NCI-H774 (cell line): ENCODE measurements around the gene STX18.
"Not testable (repeated sequence)": the region's sequence is repeated elsewhere in the genome, so short reads cannot be mapped to it uniquely, and the experiment has no call there.

Experiments
- DNase-seq: peaks from one replicate; lab custom pipeline; 2025; lab: John Stamatoyannopoulos, UW

The STX18 gene

DNA sequence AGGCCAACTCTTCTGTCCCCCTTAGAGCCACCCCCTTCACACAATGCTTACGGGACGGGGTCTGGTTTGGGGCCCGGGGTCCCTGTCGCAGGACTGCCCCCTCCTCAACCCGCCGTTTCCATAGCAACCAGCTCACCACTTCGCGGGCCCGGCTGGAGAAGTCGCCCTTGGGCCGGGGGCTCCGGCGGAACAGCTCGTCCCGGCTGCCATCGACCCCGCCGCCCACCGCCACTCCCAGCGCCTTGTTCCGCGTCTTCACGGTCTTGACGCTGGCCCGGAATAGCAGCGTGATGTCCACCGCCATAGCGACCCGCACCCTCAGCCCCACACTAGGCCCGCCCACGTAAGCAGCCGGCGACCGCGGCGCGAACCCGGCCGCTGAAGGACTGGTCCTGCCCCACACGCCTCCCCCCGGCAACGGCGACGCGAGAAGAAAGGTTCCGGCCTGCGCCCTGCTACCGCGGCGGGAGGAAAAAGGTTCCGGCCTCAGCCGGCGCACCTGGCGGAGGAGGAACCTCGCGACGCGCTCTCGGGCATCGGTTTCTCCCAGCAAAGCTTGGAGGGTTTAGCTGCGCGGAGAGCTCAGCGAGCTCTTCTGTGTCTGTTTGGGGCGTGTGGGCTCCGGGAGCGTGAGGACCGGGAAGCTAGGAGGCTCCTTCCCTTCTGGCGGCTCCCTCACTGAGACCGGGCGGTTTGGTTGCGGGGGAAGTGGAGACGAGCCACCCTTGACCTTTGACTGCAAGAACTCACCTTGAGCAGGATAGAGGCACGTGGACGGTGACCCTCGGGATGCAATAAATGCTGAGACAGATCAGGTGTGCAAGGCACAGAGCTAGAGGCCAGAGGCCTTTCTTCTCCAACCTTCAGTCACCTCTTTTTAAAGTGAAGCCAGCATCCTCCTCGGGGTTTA lies at the start of gene STX18:
Gene STX18 (minus strand): TSS at position 388 of the 910 bp plus-strand sequence. CDS start 84 bp downstream, at position 304.
- peak; percentile 78 for DNase-seq

- no peak for DNase-seq
Observed at GRCh38 chr4:4591071-4591470, 49.2 kb upstream of the STX18 start.

- DNase-seq = no peak
Observed at GRCh38 chr4:4590546-4590945, 48.7 kb upstream of the STX18 start.

DNA sequence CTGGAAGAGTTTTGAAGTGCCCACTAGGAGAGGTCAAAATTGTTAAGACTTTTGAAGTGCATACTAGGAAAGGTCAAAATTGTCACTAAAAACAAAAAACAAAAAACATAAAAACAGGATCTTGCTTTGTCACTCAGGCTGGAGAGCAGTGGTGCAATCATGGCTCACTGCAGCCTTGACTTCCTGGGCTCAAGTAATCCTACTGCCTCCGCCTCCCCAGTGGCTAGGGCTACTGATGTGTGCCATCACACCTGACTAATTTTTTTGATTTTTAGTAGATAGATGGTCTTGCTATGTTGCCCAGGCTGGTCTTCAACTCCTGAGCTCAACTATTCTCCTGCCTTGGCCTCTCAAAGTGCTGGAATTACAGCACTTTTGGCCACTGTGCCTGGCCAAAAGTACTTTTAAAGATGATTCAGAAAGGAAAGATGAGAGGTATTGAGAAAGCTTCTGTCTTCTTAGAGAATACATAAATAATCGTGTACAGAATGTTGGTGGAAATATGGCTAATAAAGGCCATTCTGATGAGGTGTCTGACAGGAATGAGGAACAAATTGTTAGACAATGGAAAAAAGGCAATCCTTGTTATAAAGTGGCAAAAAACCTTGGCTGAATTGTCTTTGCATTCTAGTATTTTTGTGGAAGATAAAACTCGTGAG lies 43.3 kb upstream of the STX18 start:
- DNase-seq = no peak

- no peak for DNase-seq
Observed at GRCh38 chr4:4583606-4584005, 41.8 kb upstream of the STX18 start.

- DNase-seq = no peak
Observed at GRCh38 chr4:4582653-4583052, 40.8 kb upstream of the STX18 start.

GRCh38 chr4:4580494-4580893 lies 38.6 kb upstream of the STX18 start:
- DNase-seq = no peak

- no peak for DNase-seq
Observed at GRCh38 chr4:4578981-4579380, 37.1 kb upstream of the STX18 start.

- no peak for DNase-seq
Observed at GRCh38 chr4:4577359-4577875, 35.6 kb upstream of the STX18 start.

DNA sequence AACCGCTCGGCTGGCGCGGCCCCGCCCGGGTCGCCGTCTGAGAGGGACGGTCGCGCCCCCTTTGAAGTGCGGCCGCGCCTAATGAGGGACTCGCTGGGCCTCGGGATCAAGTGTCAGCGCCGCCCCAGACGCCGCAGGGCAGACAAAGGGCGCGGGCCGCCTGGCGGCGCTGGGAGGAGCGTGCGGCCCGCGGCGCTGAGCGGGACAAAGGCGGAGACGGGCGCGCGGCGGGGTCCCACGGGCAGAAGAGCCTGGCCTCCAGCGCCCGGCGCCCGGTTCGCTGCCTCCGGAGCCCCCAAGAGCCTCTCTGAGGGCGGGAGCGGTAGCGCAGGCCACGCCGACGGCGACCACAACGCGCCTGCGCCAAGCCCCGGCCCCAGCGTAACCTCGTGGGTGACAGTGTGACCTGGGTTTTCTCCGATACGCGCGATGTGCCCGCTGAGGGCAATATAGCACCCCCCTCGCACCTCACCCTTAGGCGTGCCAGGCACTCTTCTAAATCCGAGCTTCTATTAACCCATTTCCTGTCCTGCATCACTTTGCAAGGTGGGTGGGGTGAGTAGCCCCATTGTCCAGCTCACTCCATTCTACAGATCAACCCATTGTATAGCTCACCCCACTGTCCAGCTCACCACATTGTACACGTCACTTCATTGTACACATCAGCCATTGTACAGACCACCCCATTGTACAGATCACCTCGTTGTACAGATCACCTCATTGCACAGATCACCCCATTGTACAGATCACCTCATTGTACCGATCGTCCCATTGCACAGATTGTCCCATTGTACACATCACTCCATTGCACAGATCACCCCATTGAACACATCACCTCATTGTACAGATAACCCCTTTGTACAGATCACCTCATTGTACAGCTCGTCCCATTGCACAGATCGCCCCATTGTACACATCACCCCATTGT lies 33.7 kb upstream of the STX18 start:
- DNase-seq = peak; percentile 53

DNA sequence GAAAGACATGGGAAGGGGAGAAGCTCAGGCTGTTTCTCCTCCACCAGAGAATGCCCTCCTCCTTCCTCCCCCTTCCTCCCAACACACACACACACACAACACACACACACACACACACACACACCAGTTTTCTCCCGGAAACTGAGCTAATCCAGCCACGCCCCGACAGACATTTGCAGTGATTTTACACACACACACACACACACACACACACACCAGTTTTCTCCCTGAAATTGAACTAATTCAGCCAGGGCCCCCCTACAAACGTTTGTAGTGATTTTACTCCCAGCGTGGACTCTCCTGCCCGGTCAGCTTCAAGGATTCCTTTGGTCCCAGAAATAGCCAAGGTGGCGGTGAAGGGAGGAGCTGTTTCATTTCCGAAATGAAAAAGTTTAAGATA lies 32.9 kb upstream of the STX18 start:
- DNase-seq = peak; percentile 25

DNA sequence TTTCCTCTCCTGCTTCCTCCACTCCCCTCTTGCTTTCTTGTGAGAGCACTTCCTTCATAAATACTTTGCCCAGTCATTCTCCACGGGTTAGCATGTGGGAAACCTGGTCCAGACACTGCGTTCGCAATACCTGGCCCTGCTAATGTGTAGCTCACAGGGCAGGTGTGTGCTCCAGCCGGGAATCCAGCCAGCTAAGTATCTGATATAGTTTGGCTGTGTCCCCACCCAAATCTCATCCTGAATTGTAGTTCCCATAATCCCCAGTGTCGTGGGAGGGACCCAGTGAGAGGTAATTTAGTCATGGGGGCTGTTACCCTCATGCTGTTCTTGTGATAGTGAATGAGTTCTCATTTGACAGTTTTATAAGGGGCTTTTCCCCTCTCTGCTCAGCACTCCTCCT lies 32.2 kb upstream of the STX18 start:
- no peak for DNase-seq

DNA sequence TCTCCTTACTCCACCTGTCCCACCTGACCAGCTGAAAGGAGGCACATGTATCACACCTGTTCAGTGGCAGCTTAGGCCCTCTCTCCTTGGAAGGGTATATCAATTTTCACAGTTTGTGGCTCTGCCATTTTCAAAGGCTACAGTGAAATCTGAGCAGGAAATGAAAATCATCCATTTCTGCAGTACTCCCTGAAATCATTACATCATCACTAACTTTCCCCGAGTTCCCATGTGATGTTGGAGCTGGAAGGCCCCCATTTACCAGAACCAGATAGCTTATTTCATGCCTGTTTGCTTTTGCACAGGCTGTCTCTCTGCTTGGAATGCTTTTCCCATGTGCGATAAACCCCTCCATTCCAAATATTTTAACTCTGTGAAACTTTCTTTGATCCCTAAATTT lies 31.0 kb upstream of the STX18 start:
- no peak for DNase-seq

- DNase-seq = not testable (repeated sequence)
Observed at GRCh38 chr4:4569861-4570260, 28.0 kb upstream of the STX18 start.

GRCh38 chr4:4568806-4569427 lies 27.1 kb upstream of the STX18 start:
- no peak for DNase-seq

DNA sequence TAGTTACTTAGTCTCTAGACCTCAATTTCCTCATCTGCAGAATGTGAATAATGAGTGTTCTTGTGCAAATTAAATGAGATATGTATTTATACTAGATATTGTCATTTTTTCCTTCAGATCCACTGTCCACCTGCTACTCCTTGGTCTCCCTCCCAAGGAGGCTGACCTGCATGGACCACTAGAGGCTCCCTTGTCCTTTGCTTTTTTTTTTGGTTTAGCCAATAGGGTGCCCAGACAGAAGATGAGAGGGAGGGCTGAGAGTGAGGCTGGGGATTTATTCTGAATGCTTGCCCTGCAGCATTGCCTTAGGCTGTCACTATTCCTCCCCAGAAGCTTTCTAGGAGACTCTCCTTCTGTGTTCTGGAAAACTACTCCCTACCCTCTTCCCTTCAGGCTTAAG lies 24.5 kb upstream of the STX18 start:
- DNase-seq = not testable (repeated sequence)

DNA sequence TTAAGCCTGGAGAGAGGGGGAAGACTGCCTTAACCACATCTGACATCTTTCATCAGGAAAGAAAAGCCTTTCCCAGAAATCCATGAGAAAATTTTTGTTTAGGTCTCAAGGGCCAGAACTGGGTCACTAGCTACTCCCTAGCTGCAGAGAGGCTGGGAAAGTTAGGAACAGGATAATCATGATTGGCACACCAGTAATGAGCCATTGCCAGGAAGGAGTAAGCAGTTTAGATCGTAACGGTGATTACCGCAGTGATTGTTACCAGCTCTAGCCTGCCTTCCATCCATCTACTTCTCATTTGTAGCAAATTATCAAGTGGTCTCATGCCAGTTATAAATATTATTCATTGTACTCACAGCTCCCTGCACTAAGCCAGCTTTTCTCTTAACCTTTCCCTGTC lies 22.7 kb upstream of the STX18 start:
- no peak for DNase-seq

GRCh38 chr4:4560642-4561041 lies 18.8 kb upstream of the STX18 start:
- DNase-seq = no peak

DNA sequence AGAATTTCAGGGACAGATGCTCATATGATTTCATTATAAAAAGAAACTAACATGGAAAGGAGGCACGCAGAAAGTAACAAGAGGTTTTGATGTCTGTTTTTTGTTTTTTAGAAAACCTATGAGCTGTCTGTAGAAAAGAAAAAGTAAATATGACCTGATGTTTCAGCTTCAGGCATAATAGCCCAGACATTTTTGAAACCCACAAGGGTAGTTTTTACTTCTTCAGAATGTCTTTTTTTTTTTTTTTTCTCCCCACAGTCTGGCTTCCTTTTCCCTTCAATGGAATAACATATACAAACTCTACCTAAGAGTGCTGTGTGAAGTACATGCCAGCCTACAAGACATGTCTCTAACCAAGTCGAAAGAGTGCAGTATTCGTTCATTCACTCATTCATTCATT lies 18.3 kb upstream of the STX18 start:
- no peak for DNase-seq

- no peak for DNase-seq
Observed at GRCh38 chr4:4559596-4559995, 17.7 kb upstream of the STX18 start.

GRCh38 chr4:4558881-4559280 lies 17.0 kb upstream of the STX18 start:
- no peak for DNase-seq

DNA sequence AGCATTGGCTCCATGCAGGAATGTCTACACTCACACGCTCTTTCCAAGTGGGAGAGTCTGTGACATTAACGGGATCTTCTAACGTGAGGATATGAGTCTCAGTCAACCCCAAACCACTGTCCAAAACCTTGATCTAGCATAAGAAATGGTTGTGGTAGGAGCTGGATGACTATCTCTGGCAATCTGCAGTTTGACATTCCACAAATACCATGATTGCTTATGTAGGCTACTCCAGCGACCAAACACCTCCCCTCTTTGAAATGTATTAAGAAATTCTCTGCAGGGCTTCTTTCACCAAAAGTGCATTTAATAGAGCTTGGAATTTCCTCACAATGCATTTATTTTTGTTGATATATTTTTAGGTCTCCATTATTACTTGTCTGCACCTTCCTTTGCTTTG lies 14.1 kb upstream of the STX18 start:
- no peak for DNase-seq
